H9 (cell line): ENCODE results near the gene FUT8. TPM values are rescaled to one million over a fixed set of nuclear protein-coding genes. Genes with fewer than 3 reads are reported as not detected.

Experiments used
- DNase-seq: peaks from one replicate; pipeline ENCODE4 v3.0.0-alpha.2; 2017
- H2AFZ ChIP-seq: one replicate; pipeline ENCODE4 v1.6.1; 2013; ENCODE audit warnings: mild to moderate bottlenecking, low read length, control low read depth, moderate library complexity
- H2AK5ac ChIP-seq: 2 replicates; pipeline ENCODE4 v1.6.1; 2013; ENCODE audit warnings: low read length, control low read depth, mixed read lengths; ENCODE audit not compliant: insufficient read length
- H2BK120ac ChIP-seq: one replicate; pipeline ENCODE4 v1.6.1; 2013; ENCODE audit warnings: low read depth, mild to moderate bottlenecking, low read length, control low read depth, inconsistent platforms; ENCODE audit not compliant: poor library complexity, severe bottlenecking
- H2BK12ac ChIP-seq: 2 replicates; pipeline ENCODE4 v1.6.1; 2013; ENCODE audit warnings: low read length, control low read depth, mixed read lengths, low read depth; ENCODE audit not compliant: insufficient read length
- H2BK15ac ChIP-seq: 2 replicates; pipeline ENCODE4 v1.6.1; 2013; ENCODE audit warnings: low read depth, low read length, control low read depth
- H2BK20ac ChIP-seq: one replicate; pipeline ENCODE4 v1.6.1; 2013; ENCODE audit warnings: low read depth, mild to moderate bottlenecking, low read length, control low read depth, inconsistent platforms; ENCODE audit not compliant: poor library complexity, severe bottlenecking
- H2BK5ac ChIP-seq: 2 replicates; pipeline ENCODE4 v1.6.1; 2013; ENCODE audit warnings: low read length, control low read depth, mixed read lengths; ENCODE audit not compliant: insufficient read length
- H3K14ac ChIP-seq: 2 replicates; pipeline ENCODE4 v1.6.1; 2013; ENCODE audit warnings: low read length, control low read depth; ENCODE audit not compliant: insufficient read depth
- H3K18ac ChIP-seq: 2 replicates; pipeline ENCODE4 v1.6.1; 2013; ENCODE audit warnings: low read depth, mild to moderate bottlenecking, mixed read lengths, low read length, control low read depth; ENCODE audit not compliant: insufficient read length
- H3K23ac ChIP-seq: 2 replicates; pipeline ENCODE4 v1.6.1; 2013; ENCODE audit warnings: low read length, control low read depth, mixed read lengths, low read depth; ENCODE audit not compliant: insufficient read length
- H3K23me2 ChIP-seq: 2 replicates; pipeline ENCODE4 v1.6.1; 2013; ENCODE audit warnings: low read depth, mild to moderate bottlenecking, mixed read lengths, low read length, control low read depth; ENCODE audit not compliant: insufficient read length, poor library complexity, severe bottlenecking
- H3K27ac ChIP-seq: 2 replicates; pipeline ENCODE4 v1.5.1; 2013; ENCODE audit warnings: low read length, control low read depth, mixed read lengths, low read depth; ENCODE audit not compliant: insufficient read length
- H3K27me3 ChIP-seq: 2 replicates; pipeline ENCODE4 v1.6.1; 2013; ENCODE audit warnings: low read length, control low read depth, inconsistent platforms; ENCODE audit not compliant: insufficient read depth
- H3K4ac ChIP-seq: 2 replicates; pipeline ENCODE4 v1.6.1; 2013; ENCODE audit warnings: low read depth, mild to moderate bottlenecking, control low read depth, inconsistent platforms, low read length, moderate library complexity
- H3K4me1 ChIP-seq: 2 replicates; pipeline ENCODE4 v1.6.1; 2013; ENCODE audit warnings: low read length, control low read depth, inconsistent platforms; ENCODE audit not compliant: insufficient read depth
- H3K4me2 ChIP-seq: 2 replicates; pipeline ENCODE4 v1.6.1; 2013; ENCODE audit warnings: low read length, control low read depth, mixed read lengths; ENCODE audit not compliant: insufficient read length, insufficient read depth
- H3K56ac ChIP-seq: 2 replicates; pipeline ENCODE4 v1.6.1; 2013; ENCODE audit warnings: low read depth, mild to moderate bottlenecking, mixed read lengths, low read length, control low read depth; ENCODE audit not compliant: insufficient read length
- H3K79me1 ChIP-seq: 2 replicates; pipeline ENCODE4 v1.6.1; 2013; ENCODE audit warnings: low read depth, mild to moderate bottlenecking, moderate library complexity, low read length, control low read depth, inconsistent platforms; ENCODE audit not compliant: insufficient read depth, poor library complexity, severe bottlenecking
- H3K79me2 ChIP-seq: 2 replicates; pipeline ENCODE4 v1.6.1; 2013; ENCODE audit warnings: low read length, control low read depth, inconsistent platforms; ENCODE audit not compliant: insufficient read depth
- H3K9ac ChIP-seq: 2 replicates; pipeline ENCODE4 v1.6.1; 2013; ENCODE audit warnings: low read length, control low read depth, mixed read lengths; ENCODE audit not compliant: insufficient read length; ENCODE audit errors: extremely low read depth
- H3K9me3 ChIP-seq: one replicate; pipeline ENCODE4 v1.6.1; 2013; ENCODE audit warnings: low read depth, low read length, inconsistent platforms; ENCODE audit not compliant: control insufficient read depth
- H3T11ph ChIP-seq: one replicate; pipeline ENCODE4 v1.6.1; 2013; ENCODE audit warnings: mild to moderate bottlenecking, low read length, control low read depth, inconsistent platforms
- H4K20me1 ChIP-seq: one replicate; pipeline ENCODE4 v1.6.1; 2013; ENCODE audit not compliant: control insufficient read depth, insufficient read length, insufficient read depth
- H4K5ac ChIP-seq: 2 replicates; pipeline ENCODE4 v1.6.1; 2013; ENCODE audit warnings: low read depth, mild to moderate bottlenecking, mixed read lengths, low read length, control low read depth; ENCODE audit not compliant: insufficient read length
- H4K8ac ChIP-seq: replicated peaks from 2 replicates; pipeline ENCODE4 v1.6.1; 2013; ENCODE audit warnings: low read length, control low read depth, mixed read lengths, low read depth; ENCODE audit not compliant: insufficient read length
- H4K91ac ChIP-seq: 2 replicates; pipeline ENCODE4 v1.6.1; 2013; ENCODE audit warnings: low read depth, mild to moderate bottlenecking, moderate library complexity, mixed read lengths, low read length, control low read depth; ENCODE audit not compliant: insufficient read length
- H3K27ac Mint-ChIP-seq, 3 experiments: 2 replicates in 2 of 3; 3 replicates in 1 of 3; pipeline ENCODE4 v1.8.0; 2020 to 2021; ENCODE audit warnings: mixed read lengths in 3 of 3, mild to moderate bottlenecking in 1 of 3, moderate library complexity in 1 of 3
- H3K27me3 Mint-ChIP-seq: 2 replicates; pipeline ENCODE4 v1.8.0; 2021; ENCODE audit warnings: low read depth, mild to moderate bottlenecking, moderate library complexity, mixed read lengths
- H3K36me3 Mint-ChIP-seq, 3 experiments: 2 replicates in 2 of 3; 3 replicates in 1 of 3; pipeline ENCODE4 v1.8.0; 2020 to 2021; ENCODE audit warnings: low read depth in 3 of 3, mixed read lengths in 3 of 3; ENCODE audit not compliant: insufficient read depth in 1 of 3
- H3K4me1 Mint-ChIP-seq, 2 experiments: 2 replicates each; pipeline ENCODE4 v1.8.0; 2020; ENCODE audit warnings: mixed read lengths in 2 of 2
- H3K4me3 Mint-ChIP-seq, 2 experiments: 2 replicates in 1 of 2; 3 replicates in 1 of 2; pipeline ENCODE4 v1.8.0; 2020 to 2021; ENCODE audit warnings: mild to moderate bottlenecking in 2 of 2, mixed read lengths in 2 of 2, moderate library complexity in 1 of 2
- H3K9me3 Mint-ChIP-seq, 2 experiments: 2 replicates in 1 of 2; 3 replicates in 1 of 2; pipeline ENCODE4 v1.8.0; 2020; ENCODE audit warnings: mild to moderate bottlenecking in 2 of 2, mixed read lengths in 2 of 2, moderate library complexity in 1 of 2
- whole genome bisulfite sequencing: extraction: QIAGEN DNeasy Blood & Tissue Kit; methylation state at CpG from one replicate; pipeline ENCODE4 v1.1.7; 2013; ENCODE audit warnings: missing lambda C conversion rate, low lambda C conversion rate, mixed read lengths; ENCODE audit not compliant: insufficient read length; ENCODE audit errors: extremely low coverage; 5-methylcytosine and 5-hydroxymethylcytosine counted together
- total RNA-seq: library from RNA; stranded (reverse); gene quantifications from 2 replicates; pipeline ENCODE4 v1.2.1, GENCODE V29; 2021
- TF ChIP-seq, protein P1 (sequence below): fragments of 200-600 bp; sonication (generic); conservative IDR thresholded peaks from 3 replicates; pipeline ENCODE4 v1.8.0; 2021; ENCODE audit warnings: antibody characterized with exemption, mild to moderate bottlenecking

FUT8 gene
- total RNA-seq, 1 experiment from 2014 or later: 44.3 TPM

DNA sequence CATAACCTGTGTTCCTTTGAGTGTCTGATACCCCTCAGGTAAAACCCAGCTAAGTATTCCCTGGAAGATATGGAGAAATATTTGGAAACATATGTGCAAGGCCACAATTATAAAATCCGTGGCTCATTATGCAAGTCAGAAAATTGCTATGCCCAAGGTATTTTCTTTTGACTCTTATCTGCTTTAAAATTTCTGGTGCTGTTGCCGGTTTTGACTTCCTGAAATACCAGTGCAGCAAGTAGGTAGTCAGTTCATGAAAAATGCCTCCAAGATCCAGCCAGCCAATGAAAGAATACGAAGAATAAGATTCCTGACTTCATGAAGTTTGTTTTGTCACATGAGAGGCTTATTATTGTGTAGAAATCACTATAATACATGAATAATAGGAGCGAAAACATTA, 20.2 kb upstream of the FUT8 start:
- Histone ChIP-seq H4K5ac (no peak overlapping the region), H3K18ac (no peak overlapping the region)
- no peak overlapping the region for H3K4me3 Mint-ChIP-seq

More for the DNA sequence above, 20.2 kb upstream of the FUT8 start:
- no peak overlapping the region for H2AFZ ChIP-seq
- no peak overlapping the region for H3T11ph ChIP-seq
- no peak overlapping the region for H2BK120ac ChIP-seq
- no peaks in the 10 kb centered on the region for H3K23me2 ChIP-seq
- no peak overlapping the region for H2BK15ac ChIP-seq
- H4K91ac ChIP-seq: no peak overlapping the region
- no peak overlapping the region for H4K8ac ChIP-seq
- H3K14ac ChIP-seq: no peak overlapping the region
- peaks cover 16 to 30% (median 24%) of the 10 kb centered on the region in 3 experiments for H3K36me3 Mint-ChIP-seq
- H3K79me2 ChIP-seq: no peaks in the 10 kb centered on the region
- no peaks in the 10 kb centered on the region for H3K4me1 Mint-ChIP-seq
- no peaks in the 10 kb centered on the region for H4K20me1 ChIP-seq
- H3K9me3 ChIP-seq: peaks cover 14% of the 10 kb centered on the region
- no peak for DNase-seq
- no peaks in the 10 kb centered on the region for H3K4me1 ChIP-seq
- no CpG with 5 or more reads among the region's 4 CpGs for WGBS
- H2BK5ac ChIP-seq: no peak overlapping the region
- no peak overlapping the region for H3K4ac ChIP-seq
- no peak overlapping the region for H2AK5ac ChIP-seq
- no peak overlapping the region for H2BK20ac ChIP-seq
- H3K9me3 Mint-ChIP-seq: peaks cover 30 to 35% of the 10 kb centered on the region in 2 experiments
- H3K56ac ChIP-seq: no peak overlapping the region
- no peak overlapping the region for H3K27ac ChIP-seq
- no peaks in the 10 kb centered on the region for H3K79me1 ChIP-seq
- no peak overlapping the region for H3K4me2 ChIP-seq
- no peak overlapping the region for H3K9ac ChIP-seq
- H2BK12ac ChIP-seq: no peak overlapping the region
- TF ChIP-seq, protein P1, sequence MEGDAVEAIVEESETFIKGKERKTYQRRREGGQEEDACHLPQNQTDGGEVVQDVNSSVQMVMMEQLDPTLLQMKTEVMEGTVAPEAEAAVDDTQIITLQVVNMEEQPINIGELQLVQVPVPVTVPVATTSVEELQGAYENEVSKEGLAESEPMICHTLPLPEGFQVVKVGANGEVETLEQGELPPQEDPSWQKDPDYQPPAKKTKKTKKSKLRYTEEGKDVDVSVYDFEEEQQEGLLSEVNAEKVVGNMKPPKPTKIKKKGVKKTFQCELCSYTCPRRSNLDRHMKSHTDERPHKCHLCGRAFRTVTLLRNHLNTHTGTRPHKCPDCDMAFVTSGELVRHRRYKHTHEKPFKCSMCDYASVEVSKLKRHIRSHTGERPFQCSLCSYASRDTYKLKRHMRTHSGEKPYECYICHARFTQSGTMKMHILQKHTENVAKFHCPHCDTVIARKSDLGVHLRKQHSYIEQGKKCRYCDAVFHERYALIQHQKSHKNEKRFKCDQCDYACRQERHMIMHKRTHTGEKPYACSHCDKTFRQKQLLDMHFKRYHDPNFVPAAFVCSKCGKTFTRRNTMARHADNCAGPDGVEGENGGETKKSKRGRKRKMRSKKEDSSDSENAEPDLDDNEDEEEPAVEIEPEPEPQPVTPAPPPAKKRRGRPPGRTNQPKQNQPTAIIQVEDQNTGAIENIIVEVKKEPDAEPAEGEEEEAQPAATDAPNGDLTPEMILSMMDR: no peak
- no peaks in the 10 kb centered on the region for H3K27me3 ChIP-seq
- H3K23ac ChIP-seq: no peak overlapping the region
- H3K27ac Mint-ChIP-seq: no peak overlapping the region
- H3K27me3 Mint-ChIP-seq: no peaks in the 10 kb centered on the region
